Heart left ventricle (tissue), 13 donors: Measurements from ENCODE around the gene PRKX.

Experiments
- POLR2A ChIP-seq, 2 donors: fragments of 450-650 bp; IDR thresholded peaks; one replicate each; pipeline ENCODE4 v1.6.1; 2017; ENCODE audit warnings: antibody characterized with exemption in 2 of 2, mild to moderate bottlenecking in 2 of 2, moderate library complexity in 2 of 2
- TF ChIP-seq, protein P1 (sequence below), 12 donors: fragments of 200-600 bp; sonication (generic) in 4 of 12; IDR thresholded peaks; one replicate each; pipeline versions ENCODE4 v1.5.0 to v1.8.0; 2018 to 2022; ENCODE audit warnings: antibody characterized with exemption in 12 of 12, mild to moderate bottlenecking in 5 of 12
- donor health status: ischemic (EF 13 %, LVEDD 7.1; RV severe dilation, severe dysfunction).
- donor health status: DM: no; HTN: yes; CAD: no.
- donor health status: DM: no; HTN: no; CAD: no.
- donor health status: ischemic (EF 25% LVEDD 6.9; RV normal size, moderate dysfunction).
- donor health status: ischemic (EF 25% LVEDD 5.7; RV mildly dilated, moderate dysfunction).
- donor health status: ischemic (EF 35%, LVEDD 5.7; RV mildly dilated, moderate dysfunction).
- donor health status: nonischemic (EF 11% LVEDD 7.7; RV severe dilation, severe dysfunction).
- donor health status: DM: yes; HTN: yes; CAD: no.
- donor health status: PGD.
- donor health status: ischemic (EF 29% LVEDD 5.4; RV normal size, mild dysfunction).
- donor health status: nonischemic (EF 23%, LVEDD 6.1; RV moderate dilation, normal function).

DNA sequence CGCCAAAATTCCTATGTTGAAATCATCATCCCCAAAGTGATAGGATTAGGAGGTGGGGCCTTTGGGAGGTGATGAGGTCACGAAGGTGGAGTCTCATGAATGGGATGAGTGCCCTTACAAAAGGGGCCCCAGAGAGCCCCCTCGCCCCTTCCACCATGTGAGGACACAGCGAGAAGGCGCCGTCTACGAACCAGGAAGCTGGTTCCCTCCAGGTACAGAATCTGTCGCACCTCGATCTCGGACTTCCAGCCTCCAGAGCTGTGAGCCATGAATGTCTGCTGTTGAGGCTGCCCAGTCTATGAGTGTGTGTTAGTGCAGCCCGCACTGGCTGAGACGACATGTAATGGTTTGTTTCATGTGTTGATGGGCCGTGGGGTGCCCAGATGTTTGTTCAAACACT, 60.3 kb downstream of the PRKX start:
- TF ChIP-seq, protein P1, sequence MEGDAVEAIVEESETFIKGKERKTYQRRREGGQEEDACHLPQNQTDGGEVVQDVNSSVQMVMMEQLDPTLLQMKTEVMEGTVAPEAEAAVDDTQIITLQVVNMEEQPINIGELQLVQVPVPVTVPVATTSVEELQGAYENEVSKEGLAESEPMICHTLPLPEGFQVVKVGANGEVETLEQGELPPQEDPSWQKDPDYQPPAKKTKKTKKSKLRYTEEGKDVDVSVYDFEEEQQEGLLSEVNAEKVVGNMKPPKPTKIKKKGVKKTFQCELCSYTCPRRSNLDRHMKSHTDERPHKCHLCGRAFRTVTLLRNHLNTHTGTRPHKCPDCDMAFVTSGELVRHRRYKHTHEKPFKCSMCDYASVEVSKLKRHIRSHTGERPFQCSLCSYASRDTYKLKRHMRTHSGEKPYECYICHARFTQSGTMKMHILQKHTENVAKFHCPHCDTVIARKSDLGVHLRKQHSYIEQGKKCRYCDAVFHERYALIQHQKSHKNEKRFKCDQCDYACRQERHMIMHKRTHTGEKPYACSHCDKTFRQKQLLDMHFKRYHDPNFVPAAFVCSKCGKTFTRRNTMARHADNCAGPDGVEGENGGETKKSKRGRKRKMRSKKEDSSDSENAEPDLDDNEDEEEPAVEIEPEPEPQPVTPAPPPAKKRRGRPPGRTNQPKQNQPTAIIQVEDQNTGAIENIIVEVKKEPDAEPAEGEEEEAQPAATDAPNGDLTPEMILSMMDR (IDR thresholded peaks at IDR 0.05), result no peak
- no peak for TF ChIP-seq POLR2A (IDR thresholded peaks at IDR 0.05)
